Measurements from ENCODE around the gene ARHGEF17. TPM values are rescaled to one million over a fixed set of nuclear protein-coding genes. Genes with fewer than 3 reads are reported as not detected.
A peak's percentile ranks its signal among the peaks of the same experiment; 100 is the strongest.
"Not testable (repeated sequence)": the region's sequence is repeated elsewhere in the genome, so short reads cannot be mapped to it uniquely, and the experiment has no call there.

The ARHGEF17 gene
- polyA plus RNA-seq, 6 donors from 2014 or later: not detected

DNA sequence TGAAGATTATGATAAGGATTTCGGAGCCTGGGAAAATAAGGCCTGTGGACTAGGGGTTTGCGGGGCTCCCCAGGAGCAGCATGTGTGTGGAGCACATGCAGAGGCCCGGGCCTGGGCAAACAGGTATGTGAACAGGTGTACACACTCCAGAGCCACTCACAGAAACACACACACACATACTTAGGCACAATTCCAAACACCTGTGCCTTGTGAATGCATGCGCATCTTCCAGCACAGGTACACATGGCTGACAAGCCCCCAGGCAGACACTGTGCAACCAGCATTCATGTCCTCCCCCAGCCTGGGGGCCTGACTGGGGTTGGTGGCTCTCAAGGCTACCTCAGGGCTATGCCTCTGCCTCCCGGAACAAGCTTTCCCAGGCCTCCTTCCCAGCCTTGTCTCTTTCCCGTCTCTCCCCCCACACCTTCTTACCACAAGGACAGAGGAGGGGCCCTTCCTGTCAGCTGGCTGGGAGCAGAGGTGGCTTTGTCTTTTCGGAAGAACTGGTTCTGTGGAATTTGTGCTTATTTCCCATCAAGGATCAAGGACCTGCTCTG, 38.5 kb upstream of the ARHGEF17 start:
- Mint-ChIP-seq H3K27ac (no peak overlapping the region), H3K4me3 (no peak overlapping the region), H3K9me3 (no peaks in the 10 kb centered on the region), H3K4me1 (peaks cover 0 to 10% (median 9%) of the 10 kb centered on the region in 3 donors), H3K27me3 (peaks cover 31 to 33% (median 32%) of the 10 kb centered on the region in 3 donors), H3K36me3 (peaks cover 0 to 5% of the 10 kb centered on the region in 2 donors)
- DNase-seq: no peak
- ATAC-seq (ENCODE audit: low read depth in 2 of 2): no peak

DNA sequence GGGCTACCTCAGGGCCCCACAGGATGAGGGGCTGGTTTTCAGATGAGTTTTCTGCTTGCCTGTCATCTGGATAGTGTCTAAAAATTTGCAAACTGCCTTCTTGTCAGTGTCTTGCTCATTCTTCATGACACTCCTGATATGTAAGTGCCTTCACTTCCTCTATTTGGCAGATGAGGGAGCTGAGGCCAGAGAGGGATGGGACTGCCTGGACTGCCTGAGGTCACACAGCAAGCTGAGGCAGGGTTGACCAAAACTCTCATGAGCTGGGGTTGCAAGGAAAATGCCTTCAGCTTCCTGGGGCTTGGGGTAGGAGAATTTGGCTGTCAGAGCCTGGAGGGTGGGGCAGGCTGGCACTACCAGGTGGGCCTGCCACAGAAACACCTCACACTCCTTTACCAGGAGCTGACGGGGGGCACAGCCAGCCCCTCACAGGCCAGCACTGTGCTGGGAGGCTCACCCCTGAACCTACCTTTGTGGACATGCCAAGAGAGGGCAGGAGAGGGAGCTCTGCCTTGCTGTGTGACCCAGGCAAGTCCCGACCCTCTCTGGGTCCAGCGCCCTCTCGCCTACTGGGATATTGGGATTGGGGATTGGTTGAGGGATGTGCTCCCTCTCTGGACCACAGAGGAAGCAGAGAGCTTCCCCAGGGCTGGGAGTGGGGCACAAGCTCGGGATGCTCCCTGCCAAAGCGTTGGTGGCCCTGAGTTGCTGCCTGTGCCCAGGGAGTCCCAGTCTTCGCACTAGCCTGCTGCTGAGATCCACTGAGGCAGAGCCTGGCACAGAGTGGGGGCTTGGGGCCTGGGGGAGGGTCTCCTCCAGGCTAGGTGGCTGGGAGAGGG, 37.8 kb upstream of the ARHGEF17 start:
- Mint-ChIP-seq H3K27me3 (peaks cover 24 to 31% (median 25%) of the 10 kb centered on the region in 3 donors), H3K9me3 (no peaks in the 10 kb centered on the region), H3K4me1 (peaks cover 0 to 13% (median 5%) of the 10 kb centered on the region in 3 donors), H3K27ac (no peak overlapping the region), H3K4me3 (no peak overlapping the region), H3K36me3 (no peaks in the 10 kb centered on the region)
- ATAC-seq (ENCODE audit: low read depth in 2 of 2) (peak in 1 of 2 donors; percentile 56), DNase-seq (no peak)

DNA sequence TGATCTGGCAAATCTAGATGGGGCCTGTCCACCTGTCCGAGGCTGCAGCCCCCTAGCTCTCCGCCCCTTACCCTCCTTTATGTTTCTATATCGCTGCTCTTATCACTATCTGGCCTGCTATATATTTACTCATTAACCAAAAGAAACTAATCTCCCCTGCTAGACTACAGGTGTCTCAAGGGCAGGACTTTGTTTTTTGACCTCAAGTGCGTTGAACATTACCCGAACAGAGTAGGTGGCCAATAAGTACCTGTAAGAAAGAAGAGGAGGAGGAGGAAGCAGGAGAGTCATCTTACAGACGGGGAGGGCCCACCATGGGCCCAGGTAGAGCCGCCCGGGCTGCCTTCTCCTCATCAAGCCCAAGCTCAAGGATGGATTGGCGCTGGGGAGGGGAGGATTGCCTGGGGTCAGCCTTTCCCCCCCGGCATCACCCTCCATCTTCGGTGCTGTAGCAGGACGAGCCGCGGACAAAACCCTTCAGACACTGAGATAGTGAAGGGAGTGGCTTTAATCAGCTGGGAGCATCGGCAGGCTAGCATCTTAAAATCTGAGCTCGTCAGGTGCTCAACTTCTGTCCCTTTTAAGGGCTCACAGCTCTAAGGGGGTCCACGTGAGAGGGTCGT, 37.1 kb upstream of the ARHGEF17 start:
- no peak for DNase-seq
- peaks cover 0 to 13% (median 5%) of the 10 kb centered on the region in 3 donors for H3K4me1 Mint-ChIP-seq
- H3K27ac Mint-ChIP-seq: no peak overlapping the region
- H3K36me3 Mint-ChIP-seq: no peaks in the 10 kb centered on the region
- H3K4me3 Mint-ChIP-seq: no peak overlapping the region
- H3K27me3 Mint-ChIP-seq: peaks cover 17 to 25% (median 18%) of the 10 kb centered on the region in 3 donors
- ATAC-seq (ENCODE audit: low read depth in 2 of 2): no peak
- H3K9me3 Mint-ChIP-seq: no peaks in the 10 kb centered on the region

DNA sequence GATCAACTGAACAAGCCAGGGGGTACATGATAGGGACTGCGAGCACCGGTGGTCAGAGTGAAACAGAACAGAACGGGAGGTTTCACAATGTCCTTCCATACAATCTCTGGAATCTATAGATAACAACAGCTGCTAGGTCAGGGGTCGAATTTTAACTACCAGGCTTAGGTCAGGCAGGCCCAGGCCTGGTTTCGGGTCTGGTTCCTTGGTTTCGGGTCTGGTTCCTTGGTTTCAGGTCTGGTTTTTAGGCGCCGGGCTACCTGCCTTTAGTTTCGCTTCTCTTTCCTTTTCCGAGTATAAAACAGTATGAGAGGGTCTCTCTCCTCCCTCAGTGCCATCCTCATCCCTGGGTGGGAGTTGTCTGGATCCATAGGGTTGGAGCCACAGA, 36.6 kb upstream of the ARHGEF17 start:
- not testable (repeated sequence) for ATAC-seq (ENCODE audit: low read depth in 2 of 2); H3K4me3 Mint-ChIP-seq; H3K36me3 Mint-ChIP-seq; H3K9me3 Mint-ChIP-seq; DNase-seq
- Mint-ChIP-seq H3K27ac (peak overlapping the region in 1 of 6 donors; percentile 62), H3K4me1 (peaks cover 0 to 13% (median 5%) of the 10 kb centered on the region in 3 donors), H3K27me3 (peaks cover 13 to 20% (median 13%) of the 10 kb centered on the region in 3 donors)

DNA sequence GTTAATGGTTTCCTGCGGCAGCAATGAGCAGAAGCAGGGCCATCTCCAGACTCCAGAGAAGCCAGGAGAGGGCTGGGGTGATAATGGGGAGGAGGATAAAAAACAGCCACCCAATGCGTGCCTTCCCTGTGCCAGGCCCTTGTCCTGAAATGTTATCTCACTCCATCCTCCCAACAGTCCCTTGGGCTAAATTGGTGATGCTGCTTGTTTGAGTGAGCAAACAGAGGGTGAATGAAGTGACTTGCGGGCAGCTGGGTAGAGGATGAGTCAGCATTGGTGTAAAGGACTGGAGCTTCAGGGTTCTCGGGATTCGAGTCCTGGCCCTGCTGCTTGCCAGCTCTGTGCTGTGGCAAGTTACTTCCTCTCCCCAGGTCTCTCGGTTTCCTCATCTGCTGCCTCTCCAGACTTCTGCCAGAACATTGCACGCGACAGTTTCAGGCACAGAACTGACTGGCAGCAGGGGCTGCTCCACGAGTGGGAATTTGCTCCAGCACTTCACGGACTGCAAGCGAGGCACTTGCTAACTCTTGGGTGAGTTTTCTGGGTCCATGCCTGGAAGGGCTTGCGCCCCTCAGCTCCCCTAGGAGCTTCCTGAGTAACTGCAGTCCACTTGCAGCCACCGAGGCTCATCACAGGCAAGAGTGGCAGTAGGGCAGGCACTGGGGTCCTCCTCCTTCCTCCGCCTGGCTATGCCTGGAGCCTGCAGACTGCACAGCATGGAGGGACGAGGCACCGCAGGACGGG, 36.0 kb upstream of the ARHGEF17 start, which contains the start of gene P2RY6:
Gene P2RY6, plus strand, starts transcription at position 403 of the 744 bp plus-strand sequence. CDS start 24,181 bp downstream, outside the sequence.
- Mint-ChIP-seq H3K4me3 (no peak within 1 kb of the TSS), H3K4me1 (peaks cover 0 to 13% (median 5%) of the 10 kb centered on the region in 3 donors), H3K27ac (peak within 1 kb of the TSS in 2 of 6 donors; percentile 62 to 73), H3K27me3 (peaks cover 8 to 20% (median 9%) of the 10 kb centered on the region in 3 donors), H3K36me3 (no peaks in the 10 kb centered on the region), H3K9me3 (no peaks in the 10 kb centered on the region)
- DNase-seq: no peak
- no peak for ATAC-seq (ENCODE audit: low read depth in 2 of 2)

DNA sequence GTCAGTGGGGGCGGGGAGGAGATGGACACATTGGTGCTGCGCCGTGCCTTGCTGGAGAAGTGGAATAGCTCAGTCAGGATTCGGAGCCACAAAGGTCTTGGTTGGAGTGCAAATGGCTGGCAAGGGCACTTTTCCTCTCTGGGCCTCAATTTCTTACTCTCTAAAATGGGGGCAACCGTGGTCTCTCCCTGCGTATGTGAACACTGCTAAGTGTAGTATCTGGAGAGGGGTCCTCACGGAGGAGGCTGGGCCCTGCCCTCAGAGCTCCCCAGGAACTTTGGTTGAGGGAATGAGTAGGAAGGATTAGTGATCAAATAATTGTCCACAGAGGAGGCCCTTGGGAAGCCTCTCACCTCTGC, 35.4 kb upstream of the ARHGEF17 start:
- H3K27me3 Mint-ChIP-seq: peaks cover 5 to 20% (median 8%) of the 10 kb centered on the region in 3 donors
- no peak for ATAC-seq (ENCODE audit: low read depth in 2 of 2)
- H3K4me1 Mint-ChIP-seq: peaks cover 0 to 13% (median 5%) of the 10 kb centered on the region in 3 donors
- no peak for DNase-seq
- no peaks in the 10 kb centered on the region for H3K36me3 Mint-ChIP-seq
- H3K4me3 Mint-ChIP-seq: no peak overlapping the region
- H3K9me3 Mint-ChIP-seq: no peaks in the 10 kb centered on the region
- no peak overlapping the region for H3K27ac Mint-ChIP-seq

DNA sequence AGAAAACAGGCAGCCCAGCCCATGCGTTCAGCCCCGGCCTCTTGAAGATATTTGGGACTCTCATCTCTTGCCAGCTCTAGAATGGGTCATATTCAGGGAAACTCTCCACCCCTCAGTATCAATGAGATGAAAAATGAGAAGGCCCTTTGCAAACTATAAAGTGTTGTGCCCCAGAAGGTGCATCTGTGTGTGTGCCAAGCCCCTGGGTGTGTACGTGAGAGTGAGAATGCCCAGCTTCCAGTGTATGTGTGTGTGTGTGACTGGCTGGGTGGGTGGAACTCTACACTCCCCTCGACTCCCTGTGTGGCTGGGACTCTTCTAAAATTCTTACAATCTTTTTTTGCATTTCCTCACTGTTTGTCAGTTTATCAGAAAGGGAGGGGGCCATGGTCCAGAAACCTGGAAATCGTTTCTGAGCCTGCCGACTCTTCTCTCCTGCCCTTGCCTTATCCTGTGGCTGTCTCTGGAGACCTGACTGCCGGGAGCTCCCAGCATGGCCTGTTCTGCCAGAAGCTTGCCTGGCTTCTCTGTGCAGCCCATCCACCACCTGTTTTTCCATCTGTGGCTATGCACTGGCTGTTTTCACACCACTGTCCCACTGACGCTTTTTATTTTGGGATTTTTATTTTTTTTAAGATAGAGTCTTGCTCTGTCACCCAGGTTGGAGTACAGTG, 34.7 kb upstream of the ARHGEF17 start:
- Mint-ChIP-seq H3K9me3 (no peaks in the 10 kb centered on the region), H3K27ac (no peak overlapping the region), H3K4me3 (peak overlapping the region in 1 of 8 donors; percentile 23), H3K36me3 (no peaks in the 10 kb centered on the region), H3K4me1 (peaks cover 0 to 13% (median 5%) of the 10 kb centered on the region in 3 donors), H3K27me3 (peaks cover 5 to 20% (median 8%) of the 10 kb centered on the region in 3 donors)
- ATAC-seq (ENCODE audit: low read depth in 2 of 2) (no peak), DNase-seq (no peak)

DNA sequence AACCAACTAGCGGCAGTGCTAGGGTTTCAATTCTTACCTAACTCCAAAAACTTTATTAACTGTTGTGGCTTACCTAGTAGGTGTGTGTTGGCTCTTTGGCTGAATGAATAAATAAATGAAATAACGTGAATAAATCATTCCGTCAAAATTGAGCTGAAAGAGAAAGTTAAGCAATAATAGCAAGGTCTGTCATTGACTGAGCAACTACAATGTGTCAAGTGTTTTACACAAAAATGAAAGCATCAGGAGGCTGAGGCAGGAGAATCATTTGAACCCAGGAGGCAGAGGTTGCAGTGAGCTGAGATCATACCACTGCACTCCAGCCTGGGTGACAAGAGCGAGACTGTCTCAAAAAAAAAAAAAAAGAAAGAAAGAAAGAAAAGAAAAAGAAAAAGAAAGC, 33.9 kb upstream of the ARHGEF17 start:
- peaks cover 0 to 13% (median 5%) of the 10 kb centered on the region in 3 donors for H3K4me1 Mint-ChIP-seq
- not testable (repeated sequence) for H3K4me3 Mint-ChIP-seq, H3K27ac Mint-ChIP-seq

DNA sequence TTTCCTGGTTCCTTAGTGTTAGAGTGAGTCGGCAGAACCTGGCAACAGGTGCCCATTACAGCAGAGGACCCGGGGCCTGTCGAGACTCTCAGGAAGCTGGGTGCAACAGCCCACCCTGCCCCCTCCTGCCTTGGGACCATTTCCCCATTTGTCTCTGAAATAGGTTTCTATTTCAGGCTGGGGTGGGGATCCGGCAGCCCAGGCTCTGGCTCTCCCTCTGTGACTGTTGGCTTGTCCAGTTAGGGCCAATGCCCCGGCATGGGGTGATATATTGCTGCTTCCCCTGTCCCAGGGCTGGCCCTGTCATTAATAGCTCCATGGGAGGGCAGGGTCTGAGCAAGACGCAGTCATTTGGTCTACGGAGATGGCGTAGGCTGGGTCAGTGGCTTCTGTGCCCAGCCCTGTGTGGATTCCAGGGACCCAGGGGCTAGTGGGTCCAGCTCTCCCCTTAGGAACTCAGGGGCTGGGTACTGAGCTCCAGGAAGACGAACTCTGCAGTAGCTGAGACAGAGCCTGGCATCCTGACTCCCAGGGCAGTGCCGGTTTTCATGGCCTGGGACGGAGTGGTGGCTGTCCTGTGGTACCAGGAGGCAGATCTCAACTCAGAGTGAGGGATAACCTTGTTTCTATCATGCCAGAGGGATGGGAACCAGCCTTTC, 33.2 kb upstream of the ARHGEF17 start:
- Mint-ChIP-seq H3K36me3 (no peaks in the 10 kb centered on the region), H3K27me3 (peaks cover 3 to 17% (median 7%) of the 10 kb centered on the region in 3 donors), H3K4me3 (no peak overlapping the region), H3K9me3 (no peaks in the 10 kb centered on the region), H3K4me1 (peaks cover 0 to 11% (median 5%) of the 10 kb centered on the region in 3 donors), H3K27ac (no peak overlapping the region)
- DNase-seq (no peak), ATAC-seq (ENCODE audit: low read depth in 2 of 2) (peak; percentile 35 to 51)

More for the DNA sequence above, 33.9 kb upstream of the ARHGEF17 start:
- peaks cover 5 to 20% (median 8%) of the 10 kb centered on the region in 3 donors for H3K27me3 Mint-ChIP-seq
- not testable (repeated sequence) for H3K36me3 Mint-ChIP-seq; DNase-seq; ATAC-seq (ENCODE audit: low read depth in 2 of 2); H3K9me3 Mint-ChIP-seq

DNA sequence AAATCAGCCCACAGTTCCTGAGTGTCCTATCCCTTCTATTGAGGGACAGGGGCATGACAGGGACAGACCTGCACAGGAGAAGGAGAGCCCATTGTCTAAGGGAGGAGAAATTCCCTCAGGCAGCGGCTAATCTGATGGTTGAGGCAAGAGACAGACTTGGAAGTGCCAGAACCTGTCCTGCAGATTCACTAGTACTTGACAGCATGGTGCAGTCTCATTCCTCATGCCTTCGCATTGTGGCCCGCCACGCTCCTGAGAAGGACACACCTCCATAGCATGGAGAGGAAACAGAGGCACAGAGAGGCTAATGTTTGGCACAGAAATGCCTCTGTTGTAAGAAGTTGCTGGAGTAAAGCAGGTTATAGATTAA, 32.7 kb upstream of the ARHGEF17 start:
- Mint-ChIP-seq H3K27ac (no peak overlapping the region), H3K36me3 (no peaks in the 10 kb centered on the region), H3K4me1 (peaks cover 0 to 9% (median 5%) of the 10 kb centered on the region in 3 donors), H3K9me3 (no peaks in the 10 kb centered on the region), H3K27me3 (peaks cover 0 to 14% (median 4%) of the 10 kb centered on the region in 3 donors), H3K4me3 (no peak overlapping the region)
- DNase-seq (no peak), ATAC-seq (ENCODE audit: low read depth in 2 of 2) (no peak)

DNA sequence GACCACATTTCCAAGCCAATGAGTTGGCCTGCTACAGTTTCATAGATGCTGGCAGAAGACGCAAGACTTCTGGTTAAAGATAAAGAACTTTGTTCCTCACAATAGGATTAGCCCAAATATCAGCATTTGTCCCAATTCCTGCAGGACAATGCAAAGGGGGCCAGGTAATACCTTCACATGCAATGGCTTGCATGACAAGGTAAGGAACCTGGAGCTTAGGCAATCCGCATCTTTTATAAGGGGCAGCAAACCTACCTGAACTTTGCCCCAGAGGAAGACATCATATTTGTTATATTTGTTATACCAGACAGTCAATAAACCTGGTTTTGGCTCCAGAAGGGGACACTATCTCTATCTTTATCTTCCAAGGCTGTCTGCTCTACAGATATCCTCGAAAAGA, 30.6 kb upstream of the ARHGEF17 start:
- Mint-ChIP-seq H3K4me1 (peaks cover 5 to 16% (median 9%) of the 10 kb centered on the region in 3 donors), H3K27me3 (peaks cover 0 to 11% (median 0%) of the 10 kb centered on the region in 3 donors), H3K9me3 (no peaks in the 10 kb centered on the region), H3K36me3 (no peaks in the 10 kb centered on the region), H3K4me3 (no peak overlapping the region), H3K27ac (no peak overlapping the region)
- DNase-seq (no peak), ATAC-seq (ENCODE audit: low read depth in 2 of 2) (no peak)

DNA sequence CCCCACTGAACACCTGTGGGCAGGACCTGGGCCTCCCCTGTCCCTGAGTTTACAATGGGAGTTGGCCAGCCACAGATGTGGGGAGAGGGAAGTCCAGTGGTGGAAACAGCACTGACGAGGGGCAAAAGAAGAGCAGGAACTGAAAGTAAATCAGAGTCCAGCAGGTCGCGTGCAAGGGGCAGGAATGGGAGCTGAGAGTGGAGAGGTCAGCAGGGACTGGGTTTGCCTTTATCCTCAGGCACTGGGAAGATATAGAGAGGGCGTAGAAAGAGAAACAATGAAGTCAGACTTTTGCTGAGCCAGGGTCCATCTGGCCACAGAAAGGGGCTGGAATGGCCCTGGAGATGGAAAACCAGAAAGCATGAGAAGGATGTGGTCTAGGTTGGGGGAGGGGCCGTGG, 27.4 kb upstream of the ARHGEF17 start:
- Mint-ChIP-seq H3K36me3 (no peaks in the 10 kb centered on the region), H3K4me3 (no peak overlapping the region), H3K4me1 (peaks cover 5 to 9% (median 8%) of the 10 kb centered on the region in 3 donors), H3K27ac (peak overlapping the region in 4 of 6 donors; percentile 12 to 76 (median 45)), H3K27me3 (no peaks in the 10 kb centered on the region), H3K9me3 (no peaks in the 10 kb centered on the region)
- no peak for DNase-seq
- ATAC-seq (ENCODE audit: low read depth in 2 of 2): no peak

Measured in naive B cell (primary cell).